ENCODE data around the gene TRPM3. TPM values are rescaled to one million over a fixed set of nuclear protein-coding genes. Genes with fewer than 3 reads are reported as not detected.

TRPM3 gene
- total RNA-seq, 2 experiments from 2014 or later: not detected

DNA sequence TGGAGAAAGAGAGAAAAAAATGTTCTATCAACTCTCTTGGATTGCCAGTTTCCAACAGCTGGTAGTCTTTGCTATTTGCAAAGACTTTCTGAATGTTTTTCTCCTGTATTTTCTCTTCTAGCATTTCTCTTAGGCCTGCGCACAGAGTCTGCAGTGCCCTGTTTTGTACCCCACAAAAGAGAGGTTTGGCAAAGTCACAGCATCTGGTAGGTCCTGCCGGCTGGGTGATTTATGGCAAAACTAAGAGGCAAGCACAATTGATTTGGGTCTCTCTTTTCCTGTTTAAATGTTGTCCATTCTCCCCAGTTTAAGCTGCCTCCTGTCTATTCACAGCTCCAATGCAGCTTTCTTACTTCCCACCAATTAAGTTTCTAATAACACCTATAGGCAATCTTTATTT is 193.9 kb downstream of the TRPM3 start:
- Mint-ChIP-seq H3K36me3 (no peaks in the 10 kb centered on the region), H3K27ac (no peak overlapping the region), H3K27me3 (no peaks in the 10 kb centered on the region), H3K4me1 (no peaks in the 10 kb centered on the region), H3K9me3 (no peaks in the 10 kb centered on the region), H3K4me3 (no peak overlapping the region)
- DNase-seq: no peak

DNA sequence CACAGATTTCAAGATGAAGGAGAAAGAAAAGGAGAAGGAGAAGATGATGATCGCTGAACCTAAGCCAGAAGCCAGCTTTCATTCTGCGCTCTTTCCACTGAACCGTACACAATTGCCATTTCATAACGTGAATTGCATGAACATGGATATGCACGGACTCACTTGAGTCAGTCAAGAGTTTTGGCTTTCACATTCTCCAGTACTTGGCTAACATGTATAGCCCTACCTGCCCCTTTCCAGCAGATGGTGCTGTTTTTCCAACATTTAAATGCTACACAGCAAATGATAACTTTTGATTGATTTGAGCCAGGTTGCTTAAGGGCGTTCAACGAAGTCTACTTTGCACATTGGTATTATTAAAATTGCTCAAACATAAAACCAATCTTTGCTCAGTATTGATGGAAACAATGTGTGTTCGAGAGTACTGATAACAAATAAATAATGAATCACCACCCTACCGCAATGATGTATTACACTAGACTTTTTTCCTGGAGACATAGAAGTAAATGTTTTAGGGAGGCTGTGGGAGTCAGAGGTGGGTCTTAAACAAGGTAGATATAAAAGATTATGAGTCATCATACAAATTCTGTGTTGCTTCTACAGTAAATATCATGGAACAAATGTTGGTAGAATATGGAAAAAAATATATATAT is 196.4 kb downstream of the TRPM3 start:
- DNase-seq: peak; percentile 1
- H3K36me3 Mint-ChIP-seq: no peaks in the 10 kb centered on the region

DNA sequence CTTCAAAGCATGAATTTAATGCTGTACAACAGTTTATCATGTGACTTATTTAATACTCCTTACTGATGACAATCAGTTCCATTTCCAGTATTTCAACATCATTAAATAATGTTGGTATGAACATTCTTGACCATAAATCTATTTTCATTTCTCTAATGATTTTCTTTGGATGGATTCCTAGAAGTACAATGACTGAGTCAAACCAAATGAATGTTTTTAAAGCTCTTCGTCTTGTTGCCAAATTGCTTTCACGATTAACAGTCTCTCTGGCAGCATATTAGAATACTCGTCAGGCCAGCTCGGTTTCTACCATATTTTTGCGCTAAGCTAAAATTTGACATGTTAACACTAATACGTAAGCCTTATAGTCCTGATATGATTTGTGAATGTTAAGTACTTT is 197.0 kb downstream of the TRPM3 start:
- DNase-seq: no peak
- no peak overlapping the region for H3K27ac Mint-ChIP-seq
- H3K4me3 Mint-ChIP-seq: no peak overlapping the region
- H3K27me3 Mint-ChIP-seq: no peaks in the 10 kb centered on the region
- no peaks in the 10 kb centered on the region for H3K9me3 Mint-ChIP-seq
- H3K36me3 Mint-ChIP-seq: no peaks in the 10 kb centered on the region
- H3K4me1 Mint-ChIP-seq: no peaks in the 10 kb centered on the region

More for the DNA sequence above, 196.4 kb downstream of the TRPM3 start:
- H3K4me1 Mint-ChIP-seq: no peaks in the 10 kb centered on the region
- no peak overlapping the region for H3K4me3 Mint-ChIP-seq
- no peaks in the 10 kb centered on the region for H3K27me3 Mint-ChIP-seq
- H3K9me3 Mint-ChIP-seq: no peaks in the 10 kb centered on the region
- H3K27ac Mint-ChIP-seq: no peak overlapping the region

DNA sequence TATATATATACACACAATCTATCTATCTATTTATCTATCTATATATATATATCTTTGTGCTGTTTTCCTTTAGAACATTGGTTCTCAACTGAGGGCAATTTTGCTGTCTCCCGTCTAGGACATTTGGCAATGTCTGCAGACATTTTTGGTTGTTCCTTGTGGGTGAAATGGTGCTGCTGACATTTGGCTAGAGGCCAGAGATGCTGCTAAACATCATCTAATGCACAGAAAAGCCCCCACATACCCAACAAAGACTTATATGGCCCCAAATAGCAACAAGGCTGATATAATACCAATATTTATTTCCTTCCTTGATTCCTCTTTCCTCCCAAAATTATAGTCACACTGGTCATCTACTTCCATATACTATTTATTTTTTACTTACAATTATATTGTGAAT is 197.5 kb downstream of the TRPM3 start:
- H3K4me3 Mint-ChIP-seq: no peak overlapping the region
- no peaks in the 10 kb centered on the region for H3K36me3 Mint-ChIP-seq
- H3K9me3 Mint-ChIP-seq: no peaks in the 10 kb centered on the region
- no peaks in the 10 kb centered on the region for H3K4me1 Mint-ChIP-seq
- H3K27ac Mint-ChIP-seq: no peak overlapping the region
- DNase-seq: no peak
- no peaks in the 10 kb centered on the region for H3K27me3 Mint-ChIP-seq

DNA sequence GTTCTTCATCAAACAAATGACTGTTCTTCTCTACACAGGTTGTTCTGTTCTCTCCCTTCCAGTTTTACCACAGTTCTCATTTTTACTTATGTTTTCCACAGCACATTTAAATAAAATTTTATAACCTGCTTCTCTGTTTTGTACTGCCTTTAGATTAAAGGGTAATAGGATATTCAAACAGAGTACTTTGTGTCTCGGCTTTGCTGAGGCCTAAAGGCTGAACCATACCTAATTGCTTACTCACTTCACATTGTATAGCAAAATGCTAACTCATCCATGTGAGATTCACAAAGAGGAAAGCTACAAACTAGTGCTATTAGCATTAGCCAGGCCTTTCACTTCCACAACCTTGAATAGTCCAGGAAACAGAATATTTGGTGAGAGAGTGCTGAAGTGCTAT is 200.3 kb downstream of the TRPM3 start:
- Mint-ChIP-seq H3K9me3 (no peaks in the 10 kb centered on the region), H3K4me3 (no peak overlapping the region), H3K36me3 (no peaks in the 10 kb centered on the region), H3K27ac (no peak overlapping the region), H3K4me1 (no peaks in the 10 kb centered on the region), H3K27me3 (no peaks in the 10 kb centered on the region)
- DNase-seq: no peak

DNA sequence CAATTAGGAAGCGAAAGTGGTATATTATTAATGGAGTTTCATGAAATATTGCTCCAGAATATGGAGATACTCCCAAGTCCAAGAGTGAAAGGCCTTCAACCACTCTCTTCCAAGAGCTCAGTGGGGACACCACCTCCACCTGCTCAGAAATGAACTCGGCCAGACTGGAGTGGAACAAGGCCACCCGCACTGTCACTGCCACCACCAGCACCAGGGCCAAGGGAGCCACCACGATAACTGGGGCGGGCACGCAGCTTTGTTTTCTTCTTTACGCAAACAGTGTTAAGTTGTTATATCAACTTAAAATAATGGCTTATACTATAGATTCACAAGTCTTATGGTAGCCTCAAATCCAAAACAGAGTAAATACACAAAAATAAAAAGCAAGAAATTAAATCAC is 204.1 kb downstream of the TRPM3 start:
- no peak overlapping the region for H3K27ac Mint-ChIP-seq
- H3K27me3 Mint-ChIP-seq: no peaks in the 10 kb centered on the region
- H3K4me3 Mint-ChIP-seq: no peak overlapping the region
- no peaks in the 10 kb centered on the region for H3K4me1 Mint-ChIP-seq
- no peaks in the 10 kb centered on the region for H3K9me3 Mint-ChIP-seq
- no peak for DNase-seq
- no peaks in the 10 kb centered on the region for H3K36me3 Mint-ChIP-seq

DNA sequence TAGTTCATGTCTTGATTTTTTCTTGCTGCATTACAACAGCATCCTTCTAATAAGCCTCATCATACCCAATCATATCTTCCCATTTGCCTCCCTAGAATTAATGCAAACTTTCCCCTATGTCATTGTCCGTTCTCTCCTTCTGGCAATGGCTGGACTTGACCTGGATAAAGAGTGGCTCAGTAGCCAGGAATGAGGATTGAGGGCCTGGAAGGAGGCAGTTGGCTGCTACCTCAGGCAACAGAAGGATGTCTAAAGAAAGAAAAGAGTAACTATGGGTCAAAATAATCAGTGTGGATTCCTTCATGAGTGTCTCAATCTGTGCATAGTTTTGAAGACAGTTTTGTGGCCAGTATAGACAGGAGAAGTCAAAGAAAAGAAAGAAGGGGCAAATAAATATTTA is 209.6 kb downstream of the TRPM3 start:
- no peaks in the 10 kb centered on the region for H3K36me3 Mint-ChIP-seq
- H3K27me3 Mint-ChIP-seq: no peaks in the 10 kb centered on the region
- no peak overlapping the region for H3K27ac Mint-ChIP-seq
- H3K9me3 Mint-ChIP-seq: peaks cover 3% of the 10 kb centered on the region
- no peak for DNase-seq
- no peaks in the 10 kb centered on the region for H3K4me1 Mint-ChIP-seq
- no peak overlapping the region for H3K4me3 Mint-ChIP-seq

DNA sequence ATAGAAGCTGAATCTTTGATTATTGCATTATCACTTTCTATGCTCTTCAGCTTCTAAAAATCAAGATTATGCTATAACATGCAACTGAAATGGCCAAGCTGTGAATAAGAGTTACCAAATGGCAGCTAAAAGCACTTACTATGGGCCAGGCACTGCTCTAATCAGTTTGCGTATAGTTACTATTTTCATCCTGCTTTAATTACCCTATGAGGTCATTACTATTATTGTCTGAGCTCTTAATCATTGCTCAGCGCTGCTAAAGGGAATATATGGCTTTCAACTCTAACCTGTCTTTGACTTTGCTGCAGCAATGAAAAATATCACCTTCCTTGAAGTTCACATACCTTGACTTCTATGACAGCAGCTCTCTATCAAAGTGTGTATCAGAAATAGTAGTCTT is 210.8 kb downstream of the TRPM3 start:
- no peaks in the 10 kb centered on the region for H3K4me1 Mint-ChIP-seq

DNA sequence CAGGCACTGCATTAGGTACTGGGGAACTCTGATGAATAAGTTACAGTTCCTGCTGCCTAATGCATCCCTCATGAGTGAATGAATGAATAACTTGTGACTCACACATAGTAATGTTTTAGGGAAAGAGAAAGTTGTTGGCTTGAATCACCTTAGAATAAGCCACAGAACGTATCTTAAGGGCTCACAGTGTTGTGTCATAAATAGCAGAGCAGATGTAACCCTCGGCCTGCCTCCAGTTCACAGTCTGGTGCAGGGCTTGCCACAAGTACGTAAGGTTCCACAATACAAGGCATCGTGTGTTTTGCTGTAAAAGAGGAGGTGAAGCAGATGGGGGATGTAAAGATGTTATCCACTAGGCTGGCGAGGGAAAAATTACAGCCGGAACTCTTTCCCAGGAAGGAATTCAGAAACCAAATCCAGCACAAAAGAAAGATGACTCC is 218.7 kb downstream of the TRPM3 start:
- Mint-ChIP-seq H3K27ac (no peak overlapping the region), H3K27me3 (peaks cover 7% of the 10 kb centered on the region), H3K4me1 (no peaks in the 10 kb centered on the region), H3K36me3 (no peaks in the 10 kb centered on the region), H3K4me3 (no peak overlapping the region), H3K9me3 (no peaks in the 10 kb centered on the region)
- DNase-seq: no peak

More for the DNA sequence above, 210.8 kb downstream of the TRPM3 start:
- no peak for DNase-seq
- Mint-ChIP-seq H3K27me3 (no peaks in the 10 kb centered on the region), H3K4me3 (no peak overlapping the region), H3K9me3 (peaks cover 3% of the 10 kb centered on the region), H3K36me3 (no peaks in the 10 kb centered on the region), H3K27ac (no peak overlapping the region)

DNA sequence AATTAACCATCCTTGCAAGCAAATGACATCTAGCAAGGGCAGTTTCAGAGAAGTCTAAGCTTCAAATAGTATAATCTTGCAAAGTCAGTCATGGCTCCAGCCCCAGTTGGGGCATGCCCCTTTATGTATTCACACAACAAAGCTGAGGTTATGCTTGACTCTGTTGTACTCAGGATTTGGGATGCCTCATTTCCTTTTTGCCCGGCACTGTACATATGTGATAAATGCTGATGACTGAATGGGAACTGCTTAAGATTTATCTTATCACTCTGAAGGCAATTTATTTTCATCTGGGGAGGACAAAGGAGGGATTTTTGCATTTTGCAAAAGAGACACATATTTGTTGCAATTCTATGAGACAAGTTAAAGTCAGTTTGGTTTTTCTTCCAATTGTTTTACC is 219.2 kb downstream of the TRPM3 start:
- no peak for DNase-seq
- Mint-ChIP-seq H3K36me3 (no peaks in the 10 kb centered on the region), H3K9me3 (no peaks in the 10 kb centered on the region), H3K27ac (no peak overlapping the region), H3K27me3 (peaks cover 7% of the 10 kb centered on the region), H3K4me3 (no peak overlapping the region), H3K4me1 (no peaks in the 10 kb centered on the region)

DNA sequence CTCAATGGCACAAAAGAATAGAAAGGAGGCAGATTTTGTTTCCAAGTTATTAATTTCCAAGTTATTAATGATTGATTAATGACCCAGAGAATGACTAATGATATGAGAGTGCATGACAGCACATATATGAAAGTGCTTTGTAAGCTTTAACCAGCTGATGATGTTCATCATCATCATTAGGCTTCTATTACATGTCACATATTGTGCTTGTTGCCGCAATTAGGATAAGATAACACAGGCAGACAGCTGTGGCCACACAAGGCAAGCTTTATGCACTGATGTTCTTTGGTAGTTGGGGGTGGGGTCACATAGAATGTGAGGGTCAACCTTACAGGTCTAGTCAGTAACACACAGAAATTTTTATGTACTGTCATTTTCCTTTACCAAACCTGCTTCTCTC is 219.7 kb downstream of the TRPM3 start:
- peaks cover 7% of the 10 kb centered on the region for H3K27me3 Mint-ChIP-seq
- DNase-seq: no peak
- no peaks in the 10 kb centered on the region for H3K9me3 Mint-ChIP-seq
- no peaks in the 10 kb centered on the region for H3K4me1 Mint-ChIP-seq
- no peak overlapping the region for H3K4me3 Mint-ChIP-seq
- no peaks in the 10 kb centered on the region for H3K36me3 Mint-ChIP-seq
- no peak overlapping the region for H3K27ac Mint-ChIP-seq

DNA sequence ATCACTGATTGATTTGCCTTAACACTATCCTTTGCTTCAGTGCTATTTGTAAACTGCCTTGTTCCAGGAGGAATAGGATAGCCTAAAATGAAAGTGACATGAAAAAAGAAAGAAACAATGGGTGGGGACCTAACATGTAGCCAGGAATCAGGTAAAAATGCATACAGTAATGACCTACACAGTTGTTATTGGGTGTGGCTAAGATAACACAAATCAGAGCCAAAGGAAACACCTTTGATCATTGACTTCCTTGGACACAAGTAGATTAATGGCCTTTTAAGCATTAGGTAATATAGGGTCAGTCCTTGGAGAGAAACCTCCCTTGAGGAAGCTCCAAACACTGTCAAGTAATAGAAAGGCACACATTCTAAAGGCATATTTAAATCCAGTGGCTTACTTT is 220.4 kb downstream of the TRPM3 start:
- no peak overlapping the region for H3K27ac Mint-ChIP-seq
- no peaks in the 10 kb centered on the region for H3K4me1 Mint-ChIP-seq
- H3K36me3 Mint-ChIP-seq: no peaks in the 10 kb centered on the region
- H3K9me3 Mint-ChIP-seq: no peaks in the 10 kb centered on the region
- DNase-seq: no peak
- peaks cover 7% of the 10 kb centered on the region for H3K27me3 Mint-ChIP-seq
- no peak overlapping the region for H3K4me3 Mint-ChIP-seq

DNA sequence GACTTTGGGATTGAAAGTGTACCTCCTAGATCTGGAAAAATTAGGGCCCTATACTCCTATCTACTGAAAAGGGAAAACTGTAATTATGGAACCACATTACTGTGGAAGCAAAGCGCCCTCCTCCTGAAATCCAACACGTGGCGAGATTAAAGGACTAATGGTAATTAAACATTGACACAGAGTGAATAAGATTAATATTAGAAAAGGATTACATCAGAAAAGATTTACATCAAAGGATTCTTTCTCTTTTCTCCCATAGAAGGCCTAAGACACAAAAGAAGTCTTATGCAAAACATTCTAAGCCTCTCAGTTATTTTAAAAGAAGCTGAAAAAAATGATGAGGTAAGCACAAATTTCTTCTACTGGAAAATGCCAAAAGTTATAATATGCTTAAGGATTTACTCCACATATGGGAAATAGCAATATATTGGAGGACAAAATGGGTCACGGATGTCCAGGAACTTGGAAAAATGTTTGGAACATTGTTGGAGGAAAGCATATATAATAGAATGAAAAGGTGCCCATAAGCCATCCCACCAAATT is 227.8 kb downstream of the TRPM3 start:
- Mint-ChIP-seq H3K9me3 (no peaks in the 10 kb centered on the region), H3K27me3 (no peaks in the 10 kb centered on the region), H3K4me1 (no peaks in the 10 kb centered on the region), H3K36me3 (no peaks in the 10 kb centered on the region), H3K27ac (no peak overlapping the region), H3K4me3 (no peak overlapping the region)
- DNase-seq: no peak

DNA sequence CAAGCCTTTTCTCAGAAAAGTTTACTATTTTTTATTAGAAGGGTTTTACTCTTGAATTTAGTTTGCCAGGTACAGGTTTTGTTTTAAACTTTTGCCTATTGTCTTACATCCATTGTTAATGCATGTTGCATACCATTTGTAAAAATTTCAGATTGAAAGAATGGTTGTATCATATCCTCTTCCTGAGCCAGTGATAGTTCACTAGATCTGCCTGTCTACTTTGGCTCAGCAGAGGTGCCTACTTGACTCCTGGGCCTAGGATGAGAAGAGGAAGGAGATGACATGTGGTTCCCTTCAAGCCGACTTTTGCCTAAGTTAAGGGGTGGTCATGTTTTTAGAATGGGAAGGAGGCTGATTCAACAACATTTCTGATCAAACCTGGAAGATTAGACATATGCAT is 232.9 kb downstream of the TRPM3 start:
- Mint-ChIP-seq H3K27ac (no peak overlapping the region), H3K36me3 (no peaks in the 10 kb centered on the region), H3K9me3 (no peaks in the 10 kb centered on the region), H3K4me1 (no peaks in the 10 kb centered on the region), H3K4me3 (no peak overlapping the region), H3K27me3 (no peaks in the 10 kb centered on the region)
- no peak for DNase-seq

DNA sequence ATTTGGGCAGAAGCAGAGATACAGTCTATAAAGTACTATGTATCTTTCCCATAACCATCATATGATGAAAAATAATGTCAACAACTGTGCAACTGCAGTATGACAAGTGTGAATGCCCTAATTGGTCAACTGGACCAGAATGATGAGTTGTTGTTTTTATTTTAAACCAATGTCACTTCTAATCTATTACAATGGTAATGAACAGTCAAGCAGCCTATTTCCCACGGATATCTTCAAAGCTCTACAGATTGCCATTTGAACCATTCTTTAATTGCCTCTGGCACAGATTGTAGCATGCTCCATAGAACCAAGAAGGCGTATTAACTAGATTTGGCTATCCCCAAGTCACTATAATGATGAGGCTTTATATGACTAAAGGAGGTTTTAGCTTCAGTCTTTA is 233.6 kb downstream of the TRPM3 start:
- no peak for DNase-seq
- Mint-ChIP-seq H3K27ac (no peak overlapping the region), H3K4me1 (no peaks in the 10 kb centered on the region), H3K27me3 (no peaks in the 10 kb centered on the region), H3K9me3 (no peaks in the 10 kb centered on the region), H3K36me3 (no peaks in the 10 kb centered on the region), H3K4me3 (no peak overlapping the region)

DNA sequence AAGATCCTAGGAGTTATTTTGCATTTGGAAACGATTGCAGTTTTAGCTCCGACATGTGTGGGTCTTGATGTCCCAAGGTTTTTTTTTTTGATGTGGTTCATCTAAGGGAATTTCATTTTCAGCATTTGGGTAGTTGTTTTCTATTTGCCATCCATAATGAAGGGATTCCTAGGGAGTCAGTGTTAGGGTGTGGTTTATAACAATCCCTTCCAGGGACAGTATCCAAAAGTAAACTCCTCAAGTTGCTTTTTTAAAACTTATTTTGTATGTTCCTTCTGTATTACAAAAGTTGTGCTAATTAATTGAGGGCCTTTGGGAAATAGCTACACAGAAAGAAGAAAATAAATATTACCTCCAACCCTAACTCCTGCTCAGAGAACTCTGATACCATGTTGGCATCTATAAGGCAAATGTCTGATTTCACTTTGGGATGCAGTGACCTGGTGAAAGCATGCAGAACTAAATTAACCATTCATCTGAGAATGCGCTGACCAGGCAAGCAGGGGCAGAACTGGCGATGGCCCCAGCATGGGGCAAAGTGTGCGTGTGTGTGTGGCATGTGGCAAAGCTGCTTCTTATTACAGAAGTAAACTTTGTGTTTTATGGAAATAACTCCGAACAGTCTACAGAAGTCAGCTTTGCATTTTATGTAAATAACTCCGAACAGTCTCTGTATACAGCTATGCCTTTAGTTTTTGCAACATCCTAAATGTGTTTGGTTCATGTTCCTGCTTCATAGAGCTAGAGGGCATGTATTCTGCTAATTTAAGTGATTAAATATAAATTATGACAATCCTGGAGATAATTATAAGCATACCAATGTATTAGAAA is 237.2 kb downstream of the TRPM3 start:
- no peaks in the 10 kb centered on the region for H3K9me3 Mint-ChIP-seq
- H3K27me3 Mint-ChIP-seq: no peaks in the 10 kb centered on the region
- no peaks in the 10 kb centered on the region for H3K4me1 Mint-ChIP-seq
- H3K27ac Mint-ChIP-seq: no peak overlapping the region
- H3K36me3 Mint-ChIP-seq: no peaks in the 10 kb centered on the region
- no peak for DNase-seq
- no peak overlapping the region for H3K4me3 Mint-ChIP-seq

Measured in activated naive CD8-positive, alpha-beta T cell treated with anti-CD3 and anti-CD28 coated beads for 36 hours (primary cell).